Esophagus squamous epithelium (tissue), 4 donors: ENCODE data around the gene OR8G1.

Experiments used
- CTCF ChIP-seq, 6 experiments: fragments of 450-650 bp in 4 of 6; fragments of 200-600 bp in 2 of 6; sonication (generic) in 2 of 6; IDR thresholded peaks; one replicate each; pipeline ENCODE4 v1.5.1; 2016 to 2019; ENCODE audit warnings: antibody characterized with exemption in 6 of 6, mild to moderate bottlenecking in 4 of 6, moderate library complexity in 4 of 6
- POLR2A ChIP-seq, 4 donors: fragments of 450-650 bp; IDR thresholded peaks; one replicate each; pipeline ENCODE4 v1.6.1; 2017; ENCODE audit warnings: antibody characterized with exemption in 4 of 4, mild to moderate bottlenecking in 4 of 4, moderate library complexity in 3 of 4

- TF ChIP-seq CTCF (IDR thresholded peaks at IDR 0.05) (no peak), POLR2A (IDR thresholded peaks at IDR 0.05) (no peak)
Measured at GRCh38 chr11:124211321-124211720, 29.6 kb upstream of the OR8G1 start.
